ENCODE results near the gene OR8I2.
"Not testable (repeated sequence)": the region's sequence is repeated elsewhere in the genome, so short reads cannot be mapped to it uniquely, and the experiment has no call there.

OR8I2 gene

GRCh38 chr11:56093008-56093407, at the start of gene OR8I2:
TSS of gene OR8I2 (plus strand) at chr11:56093308. CDS start at chr11:56093308, 0 bp downstream.
- DNase-seq (ENCODE audit: low read depth in 1 of 2, low spot score in 1 of 2): no peak

GRCh38 chr11:56045538-56045937, 47.6 kb upstream of the OR8I2 start:
- no peak for DNase-seq (ENCODE audit: low read depth in 1 of 2, low spot score in 1 of 2)

GRCh38 chr11:56048480-56048879, 44.6 kb upstream of the OR8I2 start:
- no peak for DNase-seq (ENCODE audit: low read depth in 1 of 2, low spot score in 1 of 2)

- no peak for DNase-seq (ENCODE audit: low read depth in 1 of 2, low spot score in 1 of 2)
These were observed 43.6 kb upstream of the OR8I2 start for GRCh38 chr11:56049487-56049886.

GRCh38 chr11:56056366-56056765, 36.7 kb upstream of the OR8I2 start:
- not testable (repeated sequence) for DNase-seq (ENCODE audit: low read depth in 1 of 2, low spot score in 1 of 2)

GRCh38 chr11:56057661-56058237, 35.4 kb upstream of the OR8I2 start:
- DNase-seq (ENCODE audit: low read depth in 1 of 2, low spot score in 1 of 2): not testable (repeated sequence)

- DNase-seq (ENCODE audit: low read depth in 1 of 2, low spot score in 1 of 2): not testable (repeated sequence)
These were observed 34.8 kb upstream of the OR8I2 start for GRCh38 chr11:56058260-56058780.

GRCh38 chr11:56066980-56067379, 26.1 kb upstream of the OR8I2 start:
- no peak for DNase-seq (ENCODE audit: low read depth in 1 of 2, low spot score in 1 of 2)

- no peak for DNase-seq (ENCODE audit: low read depth in 1 of 2, low spot score in 1 of 2)
These were observed 3.4 kb upstream of the OR8I2 start for GRCh38 chr11:56089697-56090096.

GRCh38 chr11:56103210-56103737, 10.2 kb downstream of the OR8I2 start, which contains the start of gene OR8H2:
TSS of gene OR8H2 (plus strand) at chr11:56103687. CDS start at chr11:56105043, 1,356 bp downstream.
- no peak for DNase-seq (ENCODE audit: low read depth in 1 of 2, low spot score in 1 of 2)

GRCh38 chr11:56122073-56122472, 29.0 kb downstream of the OR8I2 start, which contains the start of gene OR8H3:
TSS of gene OR8H3 (plus strand) at chr11:56122373. CDS start at chr11:56122373, 0 bp downstream.
- DNase-seq (ENCODE audit: low read depth in 1 of 2, low spot score in 1 of 2): no peak

- no peak for DNase-seq (ENCODE audit: low read depth in 1 of 2, low spot score in 1 of 2)
These were observed 47.1 kb downstream of the OR8I2 start, which contains the start of gene OR8J3 for GRCh38 chr11:56140151-56140661. TSS of gene OR8J3 (minus strand) at chr11:56140201. CDS start at chr11:56137718, 2,483 bp downstream.

GRCh38 chr11:56143681-56144080, 50.6 kb downstream of the OR8I2 start:
- DNase-seq (ENCODE audit: low read depth in 1 of 2, low spot score in 1 of 2): not testable (repeated sequence)
